Muscle of arm (tissue), 12 donors: ENCODE data around the gene EDIL3. TPM values are rescaled to one million over a fixed set of nuclear protein-coding genes. Genes with fewer than 3 reads are reported as not detected.

Source experiments
- DNase-seq: peaks from one replicate; pipeline ENCODE4 v3.0.0-alpha.2; 2013
- polyA plus RNA-seq, 12 donors: library from polyadenylated mRNA; unstranded; fragments of 120-200 nt; gene quantifications; one replicate each; pipeline ENCODE4 v1.2.1, GENCODE V29; 2013; ENCODE audit not compliant: insufficient read length in 12 of 12

EDIL3 gene
- polyA plus RNA-seq, 12 donors = 8.9 to 22.2 (median 14.0) TPM; not detected in 1

DNA sequence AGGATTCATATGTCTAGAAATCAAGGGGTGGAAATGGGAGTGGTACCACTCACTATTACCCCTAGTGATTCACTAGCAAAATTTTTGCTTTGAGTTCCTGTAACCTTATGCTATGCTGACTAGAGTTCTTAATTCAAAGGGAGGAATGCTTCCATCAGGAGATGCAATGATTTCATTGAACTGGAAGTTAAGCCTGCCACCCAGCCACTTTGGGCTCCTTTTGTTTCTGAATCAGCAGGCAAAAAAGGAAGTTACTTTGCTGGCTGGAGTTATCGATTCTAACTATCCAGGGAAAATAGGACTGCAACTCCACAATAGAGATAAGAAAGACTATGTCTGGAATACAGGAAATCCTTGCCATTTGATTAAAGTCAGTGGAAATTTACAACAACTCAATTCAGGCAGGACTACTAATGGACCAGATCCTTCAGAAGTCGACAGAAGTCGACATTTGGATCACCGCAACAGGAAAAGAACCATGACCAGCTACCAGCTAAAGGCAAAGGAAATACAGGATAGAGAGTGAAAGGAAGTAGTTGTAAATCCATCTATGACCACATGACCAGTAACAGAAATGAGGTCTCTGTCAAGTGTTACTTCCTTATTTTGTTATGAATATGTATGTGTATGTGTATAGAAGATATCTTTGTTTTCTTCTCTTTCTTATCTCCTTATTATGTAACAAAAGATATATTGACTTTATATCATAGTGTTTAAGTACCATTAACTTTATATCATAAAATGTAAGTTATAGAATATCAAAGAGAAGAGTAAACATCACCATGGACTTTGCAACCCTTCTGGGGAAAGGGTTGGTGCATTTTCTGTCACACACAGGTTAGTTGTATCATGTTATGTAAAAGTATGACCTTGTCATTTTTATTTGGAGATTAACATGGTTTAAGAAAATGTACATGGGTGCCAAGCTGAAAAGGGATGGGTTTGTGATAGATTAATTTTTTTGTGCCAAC, 465.3 kb downstream of the EDIL3 start:
- no peak for DNase-seq

DNA sequence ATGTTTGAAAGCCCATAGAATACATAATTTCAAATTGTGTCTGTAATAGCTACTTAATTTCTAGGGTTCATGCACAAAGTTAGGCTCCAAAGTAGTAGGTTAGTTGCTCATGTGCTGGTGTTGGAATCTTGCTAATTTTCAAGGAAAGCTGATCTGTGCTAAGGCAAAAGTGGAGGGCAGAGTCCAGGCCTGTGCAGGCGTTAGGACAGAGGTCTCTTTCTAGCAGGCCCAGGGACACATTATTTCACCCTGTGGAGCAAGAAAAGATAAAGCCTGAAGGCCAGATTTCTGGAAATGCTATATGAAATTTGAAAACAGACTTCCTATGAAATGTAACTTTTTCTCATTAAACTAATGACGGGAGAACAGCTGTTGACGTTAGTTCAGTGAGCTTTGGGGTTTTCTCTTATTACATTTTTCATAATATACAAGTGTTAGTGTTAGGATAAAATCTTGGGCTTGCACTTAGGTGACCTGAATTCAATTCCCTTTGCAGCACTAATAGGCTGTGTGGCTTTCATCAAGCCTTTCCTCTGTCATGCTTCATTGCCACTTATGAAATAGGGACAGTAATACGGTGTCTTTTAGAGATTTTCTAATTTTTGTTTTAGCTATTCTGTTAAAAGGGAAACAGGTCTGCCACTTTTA, 467.3 kb downstream of the EDIL3 start:
- DNase-seq = no peak

DNA sequence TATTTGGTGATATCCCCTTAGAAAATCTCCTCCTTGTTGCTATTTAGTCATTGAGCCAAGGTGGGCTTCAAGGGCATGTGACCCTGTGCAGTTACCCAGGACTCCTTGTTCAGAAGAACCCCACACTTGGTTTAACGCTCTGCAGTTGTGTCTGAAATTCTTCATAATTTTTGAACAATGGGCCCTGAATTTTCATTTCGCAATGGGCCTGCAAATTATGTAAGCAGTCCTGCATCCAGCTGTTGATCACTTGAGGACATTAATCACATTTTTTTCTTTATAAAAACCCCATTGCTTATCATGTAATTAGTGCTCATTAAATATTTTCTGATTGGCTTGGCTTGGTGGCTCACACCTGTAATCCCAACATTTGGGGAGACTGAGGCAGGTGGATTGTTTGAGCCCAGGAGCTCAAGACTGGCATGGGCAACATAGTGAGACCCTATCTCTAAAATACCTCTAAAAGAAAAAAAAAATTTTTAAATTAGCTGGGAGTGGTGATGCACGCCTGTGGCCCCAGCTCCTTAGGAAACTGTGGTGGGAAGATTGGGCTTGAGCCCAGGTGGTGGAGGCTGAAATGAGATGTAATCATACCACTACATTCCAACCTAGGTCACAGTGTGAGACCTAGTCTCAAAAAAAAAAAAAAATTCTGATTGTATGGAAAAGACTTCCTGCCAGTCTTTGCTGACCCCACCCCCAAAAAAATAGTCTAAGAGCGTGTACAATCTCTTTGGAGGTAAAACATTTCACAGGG, 469.8 kb downstream of the EDIL3 start:
- no peak for DNase-seq

DNA sequence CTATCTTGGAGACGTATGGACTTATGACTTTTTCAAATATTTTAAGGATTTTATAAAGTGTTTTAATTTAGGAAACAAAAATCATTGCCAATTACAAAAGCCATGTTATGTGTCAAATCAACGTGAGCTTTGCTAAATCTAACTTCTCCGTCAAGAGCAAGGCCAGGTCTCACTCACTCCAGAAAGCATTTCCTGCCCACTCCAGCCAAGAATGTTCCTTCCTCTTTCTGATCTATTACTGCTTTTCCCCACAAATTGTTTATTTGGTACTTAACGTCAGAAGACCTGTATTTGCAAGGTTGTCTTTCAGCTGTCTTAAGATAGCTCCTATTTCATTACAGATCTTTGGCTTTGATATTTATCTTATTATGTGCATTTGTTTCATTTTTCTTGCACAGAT, 470.5 kb downstream of the EDIL3 start:
- DNase-seq = no peak

DNA sequence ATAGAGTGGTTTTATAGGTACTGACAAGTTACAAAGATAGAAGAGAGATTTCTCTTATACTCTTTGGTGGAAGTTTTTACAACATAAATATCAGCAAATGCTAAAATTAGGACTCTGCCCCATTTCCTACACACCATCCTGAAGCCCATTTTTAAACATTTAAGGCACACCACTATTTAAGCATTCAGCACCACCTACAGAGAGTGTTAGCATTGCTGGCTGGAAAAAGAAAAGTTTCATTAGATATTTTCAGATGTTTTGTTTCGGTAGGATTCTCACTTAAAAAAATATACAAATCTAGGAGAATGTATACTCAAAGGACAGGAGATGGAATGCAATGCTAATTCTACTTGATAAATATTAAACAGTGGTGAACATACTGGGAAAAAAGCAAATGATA, 471.1 kb downstream of the EDIL3 start:
- DNase-seq = no peak

DNA sequence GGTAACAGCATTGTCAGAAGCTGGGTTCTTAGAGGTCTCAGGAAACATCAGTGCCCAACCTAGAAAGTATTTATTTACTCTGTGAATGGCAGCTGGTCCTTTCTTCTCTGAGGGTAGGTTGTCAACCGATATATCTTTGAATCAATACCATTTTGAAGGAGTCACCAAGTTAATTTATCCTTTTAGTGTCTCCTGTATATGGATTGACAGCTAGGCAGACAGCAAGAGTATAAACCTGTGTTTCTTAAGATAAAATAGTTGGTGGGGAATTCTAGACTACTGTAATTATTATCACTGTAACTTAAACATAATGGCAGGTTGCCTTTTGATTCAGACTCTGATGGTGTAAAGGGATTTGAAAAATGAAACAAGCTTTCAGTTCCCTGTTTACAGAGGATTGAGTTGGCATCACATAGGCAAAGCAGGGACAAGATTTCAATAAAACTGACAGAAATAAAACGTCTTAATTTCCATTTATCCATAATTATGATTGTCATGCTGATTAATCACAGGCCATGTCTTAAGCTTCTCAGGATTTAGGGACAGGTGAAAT, 473.2 kb downstream of the EDIL3 start:
- DNase-seq = no peak

DNA sequence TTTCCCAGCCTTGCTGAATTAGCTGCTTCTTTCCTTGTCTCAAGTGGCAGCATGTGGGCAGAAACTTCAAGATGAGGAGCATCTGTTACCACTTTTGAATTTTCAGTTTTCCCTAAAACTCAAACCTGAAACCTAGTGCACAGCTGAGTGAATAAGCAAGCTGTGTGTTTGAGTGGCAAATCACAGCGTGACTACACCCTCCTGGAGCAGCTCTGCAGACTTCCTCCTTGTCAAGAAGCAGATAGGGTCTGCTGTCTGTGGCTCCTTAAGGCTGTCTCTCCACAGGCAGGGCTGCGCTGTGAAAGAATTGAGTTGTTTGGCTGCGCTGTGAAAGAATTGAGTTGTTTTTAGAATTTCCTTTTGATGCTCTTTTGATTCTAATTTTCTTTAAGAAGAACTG, 484.4 kb downstream of the EDIL3 start:
- no peak for DNase-seq

DNA sequence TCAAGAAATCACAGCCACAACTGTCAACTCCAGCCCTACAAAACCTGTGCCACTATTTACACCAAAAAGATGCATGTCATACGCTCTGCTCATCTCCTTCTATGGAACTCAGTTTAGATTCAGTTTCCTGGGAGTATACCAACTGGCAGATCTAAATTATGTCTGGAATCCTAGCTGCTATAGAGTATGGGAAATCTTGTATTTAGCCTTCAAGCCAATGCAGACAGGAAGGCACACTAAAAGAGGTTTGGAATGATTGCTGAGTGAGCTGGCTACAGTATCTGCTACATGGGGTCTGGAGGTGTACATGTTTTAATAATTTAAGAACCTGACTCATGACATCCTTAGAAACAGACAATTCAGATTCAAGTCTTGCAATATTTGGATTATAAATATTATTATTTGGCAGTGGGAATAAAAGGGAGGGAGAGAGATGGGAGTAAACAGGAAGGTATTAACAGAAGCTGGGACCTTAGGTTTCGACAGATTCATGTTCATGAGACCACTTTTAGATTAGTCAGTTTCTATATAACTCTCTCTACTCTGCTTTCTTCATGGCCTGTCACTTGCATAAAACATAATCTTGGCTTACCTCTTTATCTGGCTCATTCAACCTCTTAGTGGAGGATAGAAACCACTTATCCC, 485.2 kb downstream of the EDIL3 start:
- DNase-seq = no peak

DNA sequence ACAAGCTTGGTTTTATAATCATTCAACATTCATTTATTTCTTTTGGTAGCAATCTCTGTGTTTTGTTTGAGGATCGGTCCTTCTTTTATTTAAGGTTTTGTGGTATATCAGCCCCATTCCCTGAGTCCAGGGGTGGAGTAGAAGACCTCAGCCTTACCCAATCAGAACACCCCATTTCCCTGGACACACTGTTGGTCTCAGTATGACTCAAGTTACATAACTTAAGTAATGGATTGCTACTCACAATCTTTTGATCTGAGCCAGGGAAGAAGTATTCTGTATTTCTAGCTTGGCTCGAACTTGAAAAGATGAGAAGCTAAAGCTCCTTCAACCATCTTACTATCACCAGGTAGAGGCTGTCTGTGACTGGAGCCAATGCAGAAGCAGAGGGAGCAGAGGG, 488.8 kb downstream of the EDIL3 start:
- no peak for DNase-seq

DNA sequence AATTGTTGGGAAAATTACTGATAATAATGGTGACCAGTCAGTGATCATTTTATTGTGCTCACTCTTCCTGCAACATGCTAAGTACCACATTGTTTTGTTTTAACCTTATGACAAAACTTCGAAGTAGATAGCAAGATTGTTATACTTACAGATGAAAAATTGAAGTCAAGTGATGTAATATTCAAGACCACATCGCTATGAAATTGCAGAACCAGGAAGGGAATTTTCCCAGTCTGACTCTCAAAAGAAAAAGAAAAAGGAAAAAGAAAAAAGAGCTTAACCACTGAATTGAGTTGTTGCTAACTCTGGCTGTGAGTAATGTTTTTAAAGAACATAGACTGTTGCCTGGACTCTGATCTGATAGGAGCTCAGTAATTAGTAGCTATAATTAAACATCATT, 493.4 kb downstream of the EDIL3 start:
- no peak for DNase-seq
